HepG2 (cell line): ENCODE results near the gene INO80. TPM values are rescaled to one million over a fixed set of nuclear protein-coding genes. Genes with fewer than 3 reads are reported as not detected.

ENCODE experiments used
- CREB3 ChIP-seq: sonication (generic); formaldehyde crosslinking; IDR thresholded peaks from 2 replicates; pipeline ENCODE4 v1.5.0; 2020; ENCODE audit warnings: missing genetic modification reagents
- DBP ChIP-seq: sonication (generic); formaldehyde crosslinking; IDR thresholded peaks from 2 replicates; pipeline ENCODE4 v1.4.0; 2020; ENCODE audit warnings: missing genetic modification reagents; ENCODE audit errors: not compliant biosample characterization
- FOXO4 ChIP-seq: sonication (generic); formaldehyde crosslinking; conservative IDR thresholded peaks from 2 replicates; pipeline ENCODE4 v1.8.1; 2023; ENCODE audit warnings: missing genetic modification reagents
- FUBP1 ChIP-seq: sonication (generic); formaldehyde crosslinking; IDR thresholded peaks from 2 replicates; pipeline ENCODE4 v1.5.1; 2020; ENCODE audit warnings: missing genetic modification reagents, mild to moderate bottlenecking, borderline replicate concordance
- HMGXB3 ChIP-seq: sonication (generic); formaldehyde crosslinking; IDR thresholded peaks from 2 replicates; pipeline ENCODE4 v1.4.0; 2020; ENCODE audit warnings: missing genetic modification reagents, borderline replicate concordance
- HNRNPUL1 ChIP-seq: fragments of 200-400 bp; formaldehyde crosslinking; IDR thresholded peaks from 2 replicates; pipeline ENCODE4 v1.6.1; 2017; ENCODE audit warnings: low read depth, mild to moderate bottlenecking, low read length, moderate library complexity
- SSRP1 ChIP-seq: IDR thresholded peaks from 2 replicates; pipeline ENCODE4 v1.6.1; 2016; ENCODE audit warnings: control low read depth
- U2AF2 ChIP-seq: fragments of 200-400 bp; formaldehyde crosslinking; IDR thresholded peaks from 2 replicates; pipeline ENCODE4 v1.6.1; 2017; ENCODE audit warnings: low read depth, mild to moderate bottlenecking, low read length
- YEATS2 ChIP-seq: sonication (generic); formaldehyde crosslinking; IDR thresholded peaks from 2 replicates; pipeline ENCODE4 v1.4.0; 2020; ENCODE audit warnings: missing genetic modification reagents, borderline replicate concordance
- ZBTB38 ChIP-seq: sonication (generic); formaldehyde crosslinking; IDR thresholded peaks from 2 replicates; pipeline ENCODE4 v1.5.1; 2020; ENCODE audit warnings: mild to moderate bottlenecking, missing genetic modification reagents
- ZFP91 ChIP-seq: sonication (generic); formaldehyde crosslinking; IDR thresholded peaks from 2 replicates; pipeline ENCODE4 v1.9.0; 2022; ENCODE audit warnings: missing genetic modification reagents, mild to moderate bottlenecking, borderline replicate concordance
- ZNF510 ChIP-seq: sonication (generic); formaldehyde crosslinking; IDR thresholded peaks from 2 replicates; pipeline ENCODE4 v1.4.0; 2020; ENCODE audit warnings: low read depth, mild to moderate bottlenecking, missing genetic modification reagents
- ZNF550 ChIP-seq: sonication (generic); formaldehyde crosslinking; IDR thresholded peaks from 2 replicates; pipeline ENCODE4 v1.4.0; 2020; ENCODE audit warnings: mild to moderate bottlenecking, missing genetic modification reagents, borderline replicate concordance
- ZNF558 ChIP-seq: sonication (generic); formaldehyde crosslinking; IDR thresholded peaks from 2 replicates; pipeline ENCODE4 v1.9.0; 2022; ENCODE audit warnings: mild to moderate bottlenecking, missing genetic modification reagents, borderline replicate concordance
- polyA plus RNA-seq, 8 experiments: library from polyadenylated mRNA; depleted of rRNA in 3 of 8; stranded (reverse) in 7 of 8; unstranded in 1 of 8; fragments of >200 nt; fragmentation: Illumina TruSeq in 4 of 8; extraction: Trizol in 4 of 8; gene quantifications; 2 replicates each; pipeline versions ENCODE4 v1.2.1 to v1.2.3, GENCODE V29; 2011 to 2016; ENCODE audit warnings: low read depth in 4 of 8, missing spikeins in 1 of 8, mixed read lengths in 1 of 8; ENCODE audit not compliant: insufficient read depth in 1 of 8
- total RNA-seq, 5 experiments: library from RNA; depleted of rRNA; stranded (reverse); fragments of >200 nt; fragmentation: Illumina TruSeq; extraction: Trizol; gene quantifications; 2 replicates each; pipeline ENCODE4 v1.2.3, GENCODE V29; 2016; ENCODE audit warnings: low read depth in 1 of 5

The INO80 gene
- total and polyA plus RNA-seq, 2 of the 13 experiments (the other 11 are each of a cell fraction or from before 2014, with no cell fraction given): 3.6 to 14.8 TPM

- TF ChIP-seq ZFP91 (CRISPR knock-in tag) (peak; percentile 97), DBP (no peak), ZNF550 (CRISPR knock-in tag) (no peak), YEATS2 (CRISPR knock-in tag) (peak; percentile 93), HMGXB3 (CRISPR knock-in tag) (0 out of 2 replicates have a peak, but pooled peaks have one; percentile 47), HNRNPUL1 (no peak), U2AF2 (no peak), ZNF510 (CRISPR knock-in tag) (0 out of 2 replicates have a peak, but pooled peaks have one; percentile 59), FOXO4 (no peak), CREB3 (CRISPR knock-in tag) (no peak), ZNF558 (CRISPR knock-in tag) (no peak), FUBP1 (CRISPR knock-in tag) (no peak), ZBTB38 (CRISPR knock-in tag) (no peak), SSRP1 (CRISPR knock-in tag) (peak; percentile 28; the same call in 1 of the 2 replicates)
Measured at GRCh38 chr15:41116116-41116961, at the start of gene INO80 (continued).
